ENCODE measurements around the gene CPVL.

- TF ChIP-seq POLR2AphosphoS5 (IDR thresholded peaks at IDR 0.05) (no peak), POLR2A (IDR thresholded peaks at IDR 0.05; ENCODE audit: low read depth) (no peak), CTCF (IDR thresholded peaks at IDR 0.05) (no peak)
These were observed 166.6 kb downstream of the CPVL start for GRCh38 chr7:28979776-28980175.
